Inferior parietal cortex (tissue), 1 donor: ENCODE results near the gene SH3TC1.

Experiments used
- DNase-seq: peaks from one replicate; pipeline ENCODE4 v3.0.0-alpha.2; 2016; ENCODE audit errors: extremely low spot score

The SH3TC1 gene

DNA sequence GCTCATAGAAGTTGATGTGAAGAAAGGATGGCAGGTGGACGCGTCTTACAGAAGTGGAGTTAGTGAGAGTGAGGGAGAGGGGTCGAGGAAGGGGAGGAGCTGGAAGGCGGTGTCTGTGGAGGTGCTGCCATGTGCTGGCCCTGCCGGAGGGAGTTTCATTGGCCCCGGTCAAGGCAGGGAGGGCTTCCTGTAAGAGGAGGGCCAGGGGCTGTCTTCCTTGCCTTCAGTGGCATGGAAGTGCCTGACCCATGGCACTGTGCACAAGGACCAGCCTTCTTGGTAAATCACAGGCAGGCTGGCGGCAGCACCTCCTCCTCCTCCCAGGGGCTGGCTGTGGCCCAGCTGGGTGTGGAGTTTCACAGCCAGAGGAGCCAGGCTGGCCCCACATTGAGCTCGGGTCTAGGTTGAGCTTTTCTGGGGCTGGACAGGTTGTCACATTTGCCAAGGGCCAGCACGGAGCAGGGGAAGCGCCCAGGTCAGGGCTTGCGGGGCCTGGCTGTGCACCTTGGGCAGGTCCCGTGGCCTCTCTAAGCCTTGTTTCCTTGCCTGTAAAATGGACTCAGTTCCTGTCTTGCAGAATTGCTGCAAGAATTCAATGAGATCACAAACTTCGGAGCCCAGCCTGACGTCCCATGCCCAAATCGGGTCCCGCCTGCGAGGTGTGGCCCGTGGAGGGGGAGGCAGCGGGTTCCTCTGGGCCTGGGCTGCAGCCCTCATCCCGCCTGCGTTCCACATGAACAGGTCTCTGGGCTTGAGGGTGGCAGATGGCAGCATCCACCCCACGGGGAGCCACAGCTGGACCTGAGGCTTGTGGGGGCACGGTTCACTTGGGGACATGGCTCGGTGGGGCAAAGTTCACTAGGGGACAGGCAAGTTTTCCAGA, 77.5 kb downstream of the SH3TC1 start:
- no peak for DNase-seq

DNA sequence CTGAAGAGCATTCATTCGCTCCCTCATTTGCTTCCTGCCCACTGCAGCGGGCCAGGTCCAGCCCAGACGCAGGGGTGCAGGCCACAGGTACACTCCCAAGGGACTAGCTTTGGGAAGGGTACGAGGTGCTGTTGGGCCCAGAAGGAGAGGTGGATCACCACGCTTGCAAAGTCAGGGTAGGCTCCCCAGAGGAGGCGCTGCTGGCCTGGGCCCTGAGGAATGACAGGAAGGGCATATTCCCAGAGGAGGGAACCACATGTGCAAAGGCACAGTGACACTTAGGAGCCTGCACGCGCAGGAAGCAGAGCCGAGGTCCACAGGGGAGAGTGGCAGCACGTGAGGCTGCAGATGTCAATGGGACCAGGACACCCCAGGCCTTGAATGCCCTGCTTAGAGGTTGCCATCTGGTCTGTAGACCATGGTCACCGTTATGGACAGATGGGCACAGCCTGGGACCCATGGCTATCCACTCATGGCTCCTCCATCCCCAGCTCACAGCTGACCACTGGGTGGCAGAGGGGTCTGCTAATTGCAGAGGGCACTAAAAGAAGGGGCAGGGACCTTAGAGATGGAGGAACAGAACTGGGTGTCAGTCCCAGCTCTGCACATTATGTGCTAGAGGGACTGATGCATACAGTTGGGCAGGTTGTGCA, 78.4 kb downstream of the SH3TC1 start:
- no peak for DNase-seq

DNA sequence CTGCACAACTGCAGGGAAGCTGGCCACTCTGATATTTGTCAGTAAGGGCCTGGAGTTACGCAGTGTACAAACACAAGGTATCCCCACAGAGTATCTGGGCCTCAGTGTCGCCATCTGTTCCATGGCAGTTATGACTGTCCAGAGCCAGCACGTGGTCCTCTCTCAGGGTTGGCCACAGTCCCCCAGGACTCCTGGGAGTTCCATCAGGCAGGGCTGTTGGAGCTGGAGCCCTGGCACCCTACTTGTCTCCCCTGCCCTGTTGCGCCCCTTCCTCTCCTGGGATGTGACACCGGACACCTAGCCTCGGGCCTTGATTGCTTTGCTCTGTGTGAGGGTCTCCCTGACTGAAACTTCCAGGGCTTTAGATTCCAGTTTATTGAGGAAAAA, 78.9 kb downstream of the SH3TC1 start:
- DNase-seq: no peak

DNA sequence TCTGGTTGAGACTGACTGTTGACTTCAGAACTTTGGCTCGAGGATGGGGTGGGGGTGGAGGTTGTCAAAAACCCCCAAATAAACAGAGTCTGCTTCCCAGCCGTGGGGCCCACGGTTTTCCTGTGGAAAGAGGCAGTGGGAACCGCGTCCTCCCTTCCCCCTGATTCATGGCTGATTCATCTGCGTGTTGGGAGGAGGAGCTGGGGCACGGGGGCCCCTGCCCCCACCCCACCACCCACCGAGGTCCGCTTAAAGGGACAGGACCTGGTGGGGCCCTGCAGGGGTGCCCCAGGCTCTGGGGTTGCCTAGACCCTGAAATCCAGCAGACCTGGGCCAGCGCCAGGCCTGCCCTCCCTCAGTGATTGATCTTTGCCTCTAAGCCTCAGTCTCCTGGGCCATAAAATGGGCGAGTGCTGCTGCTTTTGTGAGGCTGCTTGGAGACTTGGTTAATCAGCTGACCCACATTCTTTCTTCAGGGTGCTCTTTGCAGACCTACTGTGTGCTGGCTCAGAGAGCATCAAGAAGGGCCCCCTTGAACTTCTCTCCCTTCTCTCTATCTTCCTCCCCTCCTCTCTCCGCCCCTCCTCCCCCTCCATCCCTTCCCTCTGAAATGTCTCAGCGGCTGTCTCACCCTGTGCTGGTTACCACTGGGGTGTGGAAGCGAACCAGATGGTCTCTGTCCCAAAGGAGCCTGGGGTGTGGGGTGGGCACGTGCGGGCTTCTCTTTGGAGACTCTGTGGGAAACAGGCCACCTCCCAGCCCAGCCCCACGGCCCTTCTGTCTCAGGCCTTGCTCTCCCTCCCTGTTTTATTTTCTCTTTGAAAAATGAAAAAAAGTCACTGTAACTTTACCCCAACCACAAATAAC, 79.6 kb downstream of the SH3TC1 start:
- DNase-seq: no peak

DNA sequence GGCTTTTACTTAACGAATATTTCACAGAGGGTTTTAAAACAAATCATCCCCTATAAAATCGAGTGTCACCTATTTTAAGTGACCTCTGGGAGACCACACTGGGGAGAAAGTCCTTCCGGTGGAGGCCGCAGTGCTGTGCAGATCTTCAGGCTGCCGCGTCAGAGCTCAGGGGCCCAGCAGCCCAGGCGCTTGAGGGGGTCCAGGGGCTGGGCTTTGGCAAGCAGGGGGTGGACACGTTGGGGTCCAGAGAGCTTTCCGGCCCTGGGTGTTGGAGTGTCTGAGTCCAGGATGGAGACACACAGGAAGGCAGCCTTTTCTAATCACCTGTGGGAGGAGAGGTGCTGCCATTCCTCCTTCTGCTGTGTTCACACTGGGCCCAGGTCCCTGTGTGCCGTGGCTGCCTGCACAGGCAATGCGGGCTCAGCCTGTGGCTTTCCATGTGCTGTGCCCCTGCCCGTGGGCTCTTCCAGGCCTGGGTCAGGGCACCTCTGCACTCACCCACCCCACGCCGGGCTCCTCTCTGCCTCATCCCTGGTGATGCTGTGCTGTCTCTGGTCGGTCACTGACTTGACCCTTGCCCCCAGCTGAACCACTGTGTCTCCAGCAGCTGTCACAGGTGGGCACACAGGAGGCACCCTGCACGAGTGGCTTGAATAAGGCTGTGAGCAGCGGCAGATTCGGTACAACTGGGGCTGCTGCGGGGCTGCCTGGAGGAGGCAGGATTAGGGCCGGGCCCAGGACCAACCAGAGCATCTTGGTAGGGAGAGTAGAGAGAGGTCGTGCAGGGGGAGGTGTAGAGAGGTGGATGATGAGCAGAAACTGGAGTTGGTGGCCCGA, 80.4 kb downstream of the SH3TC1 start:
- no peak for DNase-seq

DNA sequence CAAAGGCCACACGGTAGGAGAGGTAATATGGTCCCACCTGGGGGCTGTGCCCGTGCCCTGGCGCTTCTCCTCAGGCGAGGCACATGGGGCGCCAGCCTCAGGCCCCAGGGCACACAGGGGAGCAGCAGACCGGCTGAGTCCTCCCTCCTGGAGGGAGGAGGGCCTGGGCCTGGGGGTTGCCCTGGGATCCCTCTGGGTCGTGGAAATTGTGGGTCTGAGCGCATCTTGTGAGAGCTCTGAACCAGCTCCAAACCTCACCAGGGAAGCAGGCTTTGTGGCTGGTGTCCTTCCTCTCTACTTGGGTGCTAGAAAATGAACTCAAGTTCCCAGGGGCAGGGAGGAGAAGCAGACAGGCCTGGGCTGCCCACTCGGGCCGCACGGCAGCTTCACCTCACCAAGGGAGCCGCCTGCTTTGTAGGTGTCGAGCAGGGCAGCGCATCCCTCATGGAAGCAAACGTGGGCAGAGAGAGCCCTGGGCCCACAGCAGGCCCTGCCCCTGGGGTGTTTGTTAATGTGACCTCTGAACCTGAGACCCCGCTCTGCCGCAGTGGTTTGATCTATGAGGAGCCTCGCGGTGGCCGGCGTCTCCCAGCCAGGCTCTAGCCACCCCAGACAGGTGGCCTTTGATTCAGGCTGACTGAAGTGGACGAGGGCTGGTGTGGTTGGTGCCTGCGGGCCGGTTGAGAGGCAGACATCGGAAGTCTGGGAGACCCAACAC, 81.2 kb downstream of the SH3TC1 start:
- DNase-seq: no peak

DNA sequence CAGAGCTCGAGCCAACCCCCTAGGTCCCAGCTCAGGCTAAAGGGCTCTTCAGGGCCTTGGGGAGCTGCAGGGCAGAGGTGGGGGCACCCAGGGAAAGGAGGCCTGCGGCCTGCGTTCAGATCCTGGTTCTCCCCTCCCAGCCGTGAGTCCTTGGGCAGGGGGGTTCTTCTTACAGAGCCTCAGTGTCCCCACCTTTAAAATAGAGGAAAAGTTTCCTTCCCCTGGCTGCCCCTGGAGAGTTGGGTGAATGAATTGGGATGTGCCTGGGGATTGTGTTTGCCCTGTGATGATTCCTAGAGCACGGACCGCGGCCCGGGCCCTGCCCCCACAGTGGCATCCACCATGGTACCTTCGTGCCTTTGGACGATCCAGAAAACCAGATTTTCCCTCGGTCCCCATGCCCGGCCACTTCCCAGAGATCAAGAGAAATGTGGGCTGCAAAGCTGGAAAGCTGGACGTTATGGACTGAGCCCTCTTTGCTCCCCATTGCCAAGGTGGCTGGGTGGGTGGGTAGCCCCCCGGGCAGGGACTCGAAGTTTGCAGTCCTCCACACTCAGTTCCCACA, 81.9 kb downstream of the SH3TC1 start:
- no peak for DNase-seq

DNA sequence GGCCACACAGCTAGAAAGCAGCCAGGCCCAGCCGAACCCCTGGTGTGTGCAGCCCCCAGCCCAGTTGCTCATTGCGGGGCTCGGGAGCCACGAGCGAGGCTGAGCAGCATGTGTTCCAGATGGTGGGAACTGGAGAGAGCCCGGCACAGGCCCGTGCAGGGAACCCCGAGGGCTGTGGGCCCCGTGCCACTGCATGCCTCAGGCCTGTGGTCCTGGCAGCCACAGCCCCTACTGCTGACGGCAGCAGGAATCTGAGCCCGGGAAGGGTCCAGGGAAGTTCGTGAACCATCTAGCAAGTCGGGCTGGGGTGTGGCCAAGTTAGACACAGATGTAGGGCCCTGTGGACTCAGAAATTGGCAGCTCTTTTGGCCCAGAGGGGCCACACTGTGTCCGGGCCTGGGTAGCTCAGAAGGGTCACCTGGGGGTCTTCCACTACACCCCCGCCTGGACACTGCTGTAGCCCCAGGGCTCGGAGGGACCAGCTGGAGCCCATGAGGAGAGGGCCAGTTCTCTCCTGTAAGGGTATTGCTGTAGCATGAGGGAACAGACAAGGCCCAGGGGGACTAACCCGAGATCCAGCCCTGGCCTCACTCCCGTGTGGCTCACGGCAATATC, 82.5 kb downstream of the SH3TC1 start:
- DNase-seq: no peak

DNA sequence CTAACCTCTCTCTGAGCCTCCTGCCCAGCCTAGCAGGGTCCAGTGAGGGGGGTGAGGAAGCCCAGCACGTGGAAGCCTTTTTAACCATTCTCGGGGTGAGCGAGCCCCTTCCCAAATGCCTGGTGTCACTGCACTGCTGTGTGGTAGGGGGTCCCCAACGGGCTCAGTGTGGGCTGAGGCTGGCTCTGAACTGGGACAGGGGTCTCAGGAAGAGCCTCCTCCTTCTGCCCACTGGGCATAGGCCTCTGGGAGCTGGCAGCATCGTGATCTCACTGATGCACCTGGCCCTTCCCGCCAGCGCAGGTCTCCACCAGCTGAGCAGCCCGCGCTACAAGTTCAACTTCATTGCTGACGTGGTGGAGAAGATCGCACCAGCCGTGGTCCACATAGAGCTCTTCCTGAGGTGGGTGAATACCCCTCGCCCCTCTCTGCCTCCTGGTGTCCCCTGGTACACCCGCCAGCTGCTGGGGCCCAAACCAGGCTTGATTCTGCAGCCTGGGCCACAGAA, 83.1 kb downstream of the SH3TC1 start:
- no peak for DNase-seq

DNA sequence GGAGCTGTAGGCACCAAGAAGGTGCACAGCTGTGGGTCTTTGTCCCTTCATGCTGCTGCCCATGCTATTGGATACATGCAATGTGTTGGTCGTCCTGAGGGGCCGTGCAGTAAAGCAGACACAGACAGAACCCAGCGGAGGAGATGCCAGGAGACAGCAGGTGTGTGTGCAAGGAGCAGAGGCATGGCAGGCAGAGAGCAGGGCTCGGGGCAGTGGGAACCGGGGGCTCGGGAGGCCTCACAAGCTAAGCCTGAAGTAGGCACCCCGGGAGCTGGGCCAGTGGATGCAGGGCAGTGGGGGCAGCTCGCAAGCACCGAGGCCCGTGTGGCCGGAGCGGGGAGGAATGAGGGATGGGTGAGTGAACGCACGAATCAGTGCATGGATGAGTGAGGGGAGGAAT, 83.7 kb downstream of the SH3TC1 start:
- no peak for DNase-seq

DNA sequence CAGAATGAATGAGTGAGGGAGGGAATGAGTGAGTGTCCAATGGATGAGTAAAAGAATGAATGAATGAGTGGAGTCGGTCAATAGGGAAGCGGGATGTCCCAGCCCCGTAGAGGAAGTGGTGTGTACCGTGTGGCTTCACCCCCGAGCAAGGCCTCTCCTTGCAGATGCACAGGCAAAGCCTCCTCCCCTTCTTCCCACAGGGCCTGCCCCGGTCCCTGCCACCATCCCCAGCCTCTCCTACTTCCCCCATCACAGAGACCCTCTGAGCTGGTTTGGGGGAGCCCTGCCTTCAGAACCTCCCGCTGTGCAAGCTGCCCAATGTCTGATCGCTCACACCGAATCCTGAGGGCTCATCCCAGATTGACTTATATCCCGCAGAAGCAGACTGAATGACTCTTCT, 84.1 kb downstream of the SH3TC1 start:
- DNase-seq: no peak

DNA sequence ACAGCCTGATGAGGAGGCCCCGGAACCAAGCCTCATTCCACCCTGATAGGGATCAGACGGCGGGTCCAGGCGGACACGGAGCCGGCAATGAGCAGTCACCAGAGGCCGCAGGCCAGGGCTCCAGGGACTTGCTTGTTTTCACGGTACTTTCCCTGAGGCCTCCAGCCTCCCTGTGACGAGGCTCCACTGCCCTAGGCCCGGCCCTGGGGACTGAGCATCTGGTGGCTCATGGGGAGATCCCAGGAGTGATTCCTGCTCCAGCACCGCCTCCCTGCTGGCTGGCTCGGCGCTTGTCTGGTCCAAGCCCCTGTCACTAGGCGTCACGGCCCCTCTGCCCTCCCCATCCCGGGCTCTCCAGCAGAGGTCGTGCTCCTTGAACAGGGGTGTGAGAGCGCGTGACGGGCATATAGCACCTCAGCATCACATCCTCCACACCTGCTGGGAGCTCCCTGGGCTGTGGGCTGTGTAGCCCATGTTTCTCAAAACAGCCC, 84.6 kb downstream of the SH3TC1 start:
- no peak for DNase-seq

DNA sequence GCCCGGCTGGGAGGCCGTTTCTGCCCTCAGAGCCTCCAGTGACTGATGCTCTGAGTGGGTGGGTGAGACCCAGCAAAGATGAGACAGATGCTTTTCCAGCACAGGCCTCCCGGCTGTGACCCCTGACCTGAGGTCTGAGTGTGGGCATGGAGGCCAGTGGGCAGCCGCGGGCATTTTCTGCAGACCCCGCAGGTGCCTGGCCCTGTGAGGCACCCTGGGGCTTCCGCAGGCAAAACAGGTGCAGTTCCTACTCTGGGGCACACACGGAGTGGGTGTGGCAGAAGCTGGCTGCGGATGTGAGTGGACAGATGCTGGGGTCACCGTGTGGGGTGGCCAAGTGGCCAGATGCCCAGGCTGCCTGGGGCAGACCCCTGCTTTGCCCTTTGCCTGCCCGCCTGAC, 85.3 kb downstream of the SH3TC1 start:
- no peak for DNase-seq

DNA sequence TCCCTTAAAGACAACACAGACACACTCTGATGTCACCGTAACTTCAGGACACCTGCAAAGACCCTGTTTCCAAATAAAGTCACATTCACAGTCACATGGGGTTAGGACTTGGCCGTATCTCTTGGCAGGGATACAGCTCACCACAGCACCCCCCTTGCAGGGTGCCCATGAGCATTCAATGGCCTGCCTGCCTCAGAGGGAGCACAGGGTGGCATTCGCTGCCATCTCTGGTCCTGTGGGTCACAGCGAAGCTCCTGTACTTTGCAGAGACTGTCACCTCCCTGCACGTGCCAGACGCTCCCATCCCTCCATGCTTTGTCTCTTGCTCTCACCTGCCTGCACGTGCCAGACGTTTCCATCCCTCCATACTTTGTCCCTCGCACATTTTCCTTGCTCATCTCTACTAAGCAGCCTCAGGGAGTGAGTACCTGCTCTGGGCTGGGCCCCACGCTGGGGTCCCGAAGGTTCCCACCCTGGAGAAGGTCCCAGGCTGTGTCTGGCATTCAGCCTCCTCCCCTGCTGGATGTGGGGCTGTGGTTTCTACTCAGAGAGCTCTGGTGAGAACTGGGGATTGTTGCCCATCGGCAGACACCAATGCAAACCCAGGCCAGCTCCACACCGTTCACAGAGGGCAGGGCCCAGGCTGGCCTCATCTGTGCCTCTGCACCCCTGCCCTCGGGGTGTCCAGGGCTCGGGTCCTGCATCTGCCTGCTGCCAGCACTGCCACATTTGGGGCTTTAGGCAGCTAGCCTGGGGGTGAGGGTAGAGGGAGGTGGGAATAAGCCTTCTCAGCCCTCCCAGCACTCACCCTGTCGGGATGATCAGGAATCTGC, 86.3 kb downstream of the SH3TC1 start:
- no peak for DNase-seq

DNA sequence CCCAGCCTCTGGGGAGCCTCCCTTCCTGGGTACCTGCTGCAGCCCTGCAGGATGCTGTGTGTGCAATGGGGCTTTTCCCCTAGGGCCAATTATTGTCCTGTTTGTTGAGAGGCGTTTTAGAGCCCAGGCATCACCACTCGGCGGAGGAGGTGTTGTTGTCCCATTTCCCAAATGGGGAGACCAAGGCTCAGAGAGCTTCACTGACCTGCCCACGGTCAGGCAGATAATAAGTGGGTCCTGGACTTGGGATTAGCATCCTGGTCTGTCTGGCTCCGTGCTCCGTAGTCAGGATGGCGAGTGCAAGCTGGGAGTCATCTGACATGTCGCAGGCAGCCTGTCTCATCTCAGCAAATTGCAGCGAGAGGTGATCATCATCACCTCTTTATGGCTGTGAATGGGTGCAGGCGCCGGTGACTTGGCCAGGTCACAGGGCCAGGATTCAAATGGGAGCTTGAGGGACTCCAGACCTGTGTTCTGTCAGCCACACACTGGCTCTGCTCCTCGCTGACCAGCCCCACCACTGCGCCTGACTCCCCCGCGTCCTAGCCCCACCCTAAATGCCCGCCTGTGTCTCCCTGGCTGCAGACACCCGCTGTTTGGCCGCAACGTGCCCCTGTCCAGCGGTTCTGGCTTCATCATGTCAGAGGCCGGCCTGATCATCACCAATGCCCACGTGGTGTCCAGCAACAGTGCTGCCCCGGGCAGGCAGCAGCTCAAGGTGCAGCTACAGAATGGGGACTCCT, 87.1 kb downstream of the SH3TC1 start:
- DNase-seq: no peak

DNA sequence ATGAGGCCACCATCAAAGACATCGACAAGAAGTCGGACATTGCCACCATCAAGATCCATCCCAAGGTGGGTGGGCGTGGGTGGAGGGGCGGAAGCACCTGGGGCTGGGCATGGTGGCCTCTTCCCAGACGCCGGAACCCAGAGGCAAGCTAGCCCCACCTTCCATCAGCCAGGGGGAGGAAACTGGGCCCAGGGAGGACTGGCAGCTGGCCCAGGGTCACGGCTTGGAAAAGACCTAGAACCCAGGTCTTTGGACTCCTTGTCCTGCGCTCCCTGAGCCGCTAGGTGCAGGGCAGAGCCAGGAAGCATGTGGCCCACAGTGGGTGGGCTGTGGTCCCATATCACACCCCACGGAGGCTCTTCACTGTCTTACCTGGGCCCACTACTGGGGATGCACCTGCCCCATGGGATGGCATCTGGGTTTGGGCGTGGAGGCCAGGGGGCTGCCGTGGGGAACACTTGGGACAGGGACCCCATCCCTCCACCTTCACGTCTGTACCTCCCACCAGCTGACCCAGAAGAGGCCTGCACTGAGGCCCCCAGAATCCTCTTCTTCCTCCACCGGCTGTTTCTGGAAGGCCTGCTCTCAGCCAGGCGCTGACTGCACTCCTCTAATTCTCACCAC, 87.7 kb downstream of the SH3TC1 start:
- DNase-seq: no peak
